Stimulated activated CD8-positive, alpha-beta memory T cell treated with anti-CD3 and anti-CD28 coated beads, Interleukin-7, amount 100 ng/mL, for 1 hour (primary cell): Measurements from ENCODE around the gene HBA1.
"Not testable (repeated sequence)": the region's sequence is repeated elsewhere in the genome, so short reads cannot be mapped to it uniquely, and the experiment has no call there.

ENCODE experiments used
- DNase-seq, 2 donors: peaks; one replicate each; pipeline ENCODE4 v3.0.0-alpha.2; 2020; ENCODE audit warnings: low read depth in 2 of 2

The HBA1 gene

DNA sequence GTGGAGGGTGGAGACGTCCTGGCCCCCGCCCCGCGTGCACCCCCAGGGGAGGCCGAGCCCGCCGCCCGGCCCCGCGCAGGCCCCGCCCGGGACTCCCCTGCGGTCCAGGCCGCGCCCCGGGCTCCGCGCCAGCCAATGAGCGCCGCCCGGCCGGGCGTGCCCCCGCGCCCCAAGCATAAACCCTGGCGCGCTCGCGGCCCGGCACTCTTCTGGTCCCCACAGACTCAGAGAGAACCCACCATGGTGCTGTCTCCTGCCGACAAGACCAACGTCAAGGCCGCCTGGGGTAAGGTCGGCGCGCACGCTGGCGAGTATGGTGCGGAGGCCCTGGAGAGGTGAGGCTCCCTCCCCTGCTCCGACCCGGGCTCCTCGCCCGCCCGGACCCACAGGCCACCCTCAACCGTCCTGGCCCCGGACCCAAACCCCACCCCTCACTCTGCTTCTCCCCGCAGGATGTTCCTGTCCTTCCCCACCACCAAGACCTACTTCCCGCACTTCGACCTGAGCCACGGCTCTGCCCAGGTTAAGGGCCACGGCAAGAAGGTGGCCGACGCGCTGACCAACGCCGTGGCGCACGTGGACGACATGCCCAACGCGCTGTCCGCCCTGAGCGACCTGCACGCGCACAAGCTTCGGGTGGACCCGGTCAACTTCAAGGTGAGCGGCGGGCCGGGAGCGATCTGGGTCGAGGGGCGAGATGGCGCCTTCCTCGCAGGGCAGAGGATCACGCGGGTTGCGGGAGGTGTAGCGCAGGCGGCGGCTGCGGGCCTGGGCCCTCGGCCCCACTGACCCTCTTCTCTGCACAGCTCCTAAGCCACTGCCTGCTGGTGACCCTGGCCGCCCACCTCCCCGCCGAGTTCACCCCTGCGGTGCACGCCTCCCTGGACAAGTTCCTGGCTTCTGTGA is at the start of gene HBA1:
Gene HBA1 (plus strand): TSS at position 204 of the 906 bp plus-strand sequence. CDS start 37 bp downstream, at position 241.
- DNase-seq = not testable (repeated sequence)

DNA sequence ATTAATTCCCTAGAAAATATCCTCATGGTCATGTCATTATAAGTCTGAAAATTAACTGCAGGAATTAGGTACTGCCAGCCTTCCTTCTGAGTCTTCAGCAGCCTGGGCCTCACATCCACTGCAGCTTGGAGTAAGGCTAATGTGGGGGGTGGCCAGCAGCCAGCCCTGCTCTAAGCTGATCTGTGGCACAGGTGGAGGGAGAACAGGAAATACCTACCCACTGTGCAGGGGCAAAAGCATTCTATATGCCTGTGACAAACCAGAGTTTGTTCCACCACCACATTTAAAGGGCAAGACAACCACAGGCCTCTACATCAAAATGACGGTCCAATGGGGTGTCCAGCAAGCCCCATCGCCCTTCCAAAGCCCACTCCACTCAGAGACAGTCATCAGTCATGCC is 47.4 kb upstream of the HBA1 start:
- DNase-seq = no peak

DNA sequence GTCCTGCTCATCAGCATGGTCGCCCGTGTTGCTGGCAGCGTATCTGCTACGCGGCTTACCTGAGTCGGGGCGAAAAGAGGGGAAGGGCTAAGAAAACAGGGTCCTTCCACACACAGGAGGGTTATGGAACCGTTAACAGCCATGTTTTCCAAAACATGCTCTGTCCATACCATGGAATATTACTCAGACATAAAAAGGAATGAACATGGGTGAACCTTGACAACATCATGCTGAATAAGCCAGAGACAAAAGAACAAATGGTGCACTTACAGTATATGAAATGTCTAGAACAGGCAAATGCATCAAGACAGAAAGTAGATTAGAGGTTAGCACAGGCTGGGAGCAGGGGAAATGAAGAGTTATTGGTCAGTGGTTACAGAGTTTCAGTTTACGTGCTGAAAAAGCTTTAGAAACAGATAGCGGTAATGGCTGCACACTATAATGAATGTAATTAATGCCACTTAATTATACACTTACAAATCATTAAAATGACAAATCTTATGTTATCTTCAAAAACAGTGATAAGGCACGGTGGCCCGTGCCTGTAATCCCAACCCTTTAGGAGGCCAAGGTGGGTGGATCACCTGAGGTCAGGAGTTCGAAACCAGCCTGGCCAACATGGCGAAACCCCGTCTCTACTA is 45.8 kb upstream of the HBA1 start:
- DNase-seq = no peak

DNA sequence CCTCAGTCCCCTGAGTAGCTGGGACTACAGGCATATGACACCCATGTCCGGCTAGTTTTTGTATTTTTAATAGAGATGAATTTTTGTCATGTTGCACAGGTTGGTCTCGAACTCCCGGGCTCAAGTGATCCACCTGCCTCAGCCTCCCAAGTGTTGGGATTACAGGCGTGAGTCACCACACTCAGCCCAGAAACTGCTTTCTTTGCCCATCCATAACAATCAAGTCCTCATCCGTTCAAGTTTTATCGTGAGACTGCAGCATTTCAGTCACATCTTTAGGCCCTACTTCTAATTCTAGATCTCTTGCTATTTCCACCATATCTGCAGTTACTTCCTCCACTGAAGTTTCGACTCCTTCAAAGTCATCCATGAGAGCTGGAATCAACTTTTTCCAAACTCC is 44.4 kb upstream of the HBA1 start:
- no peak for DNase-seq

- no peak for DNase-seq
Measured at GRCh38 chr16:133716-134115, 42.8 kb upstream of the HBA1 start.

GRCh38 chr16:138049-138417 is 38.4 kb upstream of the HBA1 start:
- DNase-seq = no peak

DNA sequence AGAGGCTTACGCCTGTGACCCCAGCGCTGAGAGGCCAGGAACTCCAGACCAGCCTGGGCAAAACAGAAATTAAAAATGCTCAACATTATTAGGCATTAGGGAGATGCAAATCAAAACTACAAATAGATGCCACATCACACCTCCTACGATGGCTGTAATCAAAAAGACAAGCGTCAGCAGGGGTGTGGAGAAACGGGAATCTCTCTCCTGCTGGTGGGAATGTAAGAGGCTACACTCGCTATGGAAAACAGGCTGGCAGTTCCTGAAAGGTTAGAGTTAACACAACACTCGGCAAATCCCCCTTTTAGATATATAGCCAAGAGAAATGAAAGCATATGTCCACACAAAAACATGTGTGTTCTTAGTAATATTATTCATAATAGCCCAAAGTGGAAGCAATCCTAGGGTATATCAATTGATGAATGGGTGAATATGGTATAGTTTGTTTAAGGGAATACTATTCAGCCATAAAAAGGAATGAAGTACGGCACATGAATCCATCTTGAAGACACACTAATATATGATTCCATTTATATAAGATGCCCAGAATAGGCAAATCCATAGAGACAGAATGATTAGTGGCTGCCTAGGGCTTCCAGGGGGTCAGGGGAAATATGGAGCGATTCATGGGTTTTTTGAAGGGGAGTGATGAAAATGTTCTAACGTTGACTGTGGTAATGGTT is 36.2 kb upstream of the HBA1 start:
- no peak for DNase-seq

DNA sequence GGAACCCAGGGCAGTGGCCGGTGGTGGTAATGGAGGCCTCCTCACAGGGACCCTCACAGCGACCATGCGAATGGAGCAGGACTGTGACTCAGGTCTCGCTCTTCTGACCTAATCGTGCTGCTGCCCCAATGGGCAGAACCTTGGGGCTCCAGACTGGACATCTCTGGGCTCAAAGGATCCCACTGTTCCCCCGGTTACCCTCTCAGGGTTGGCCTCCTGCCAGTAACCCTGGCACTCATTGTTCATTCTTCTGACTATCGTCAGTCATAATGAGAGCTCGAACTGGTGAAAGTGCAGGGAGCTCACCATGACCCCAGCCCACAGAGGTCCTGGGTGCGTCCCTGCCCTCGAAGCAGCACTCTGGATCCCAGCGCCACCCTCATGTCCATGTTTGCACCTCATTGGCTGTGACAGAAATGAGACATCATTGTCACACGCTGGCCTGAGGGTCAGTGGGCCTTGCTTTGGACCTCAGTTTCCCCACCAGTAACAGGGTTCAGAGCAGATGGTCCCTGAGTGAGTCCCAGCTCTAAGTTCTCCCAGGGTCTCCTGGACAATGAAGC is 34.0 kb upstream of the HBA1 start:
- no peak for DNase-seq

DNA sequence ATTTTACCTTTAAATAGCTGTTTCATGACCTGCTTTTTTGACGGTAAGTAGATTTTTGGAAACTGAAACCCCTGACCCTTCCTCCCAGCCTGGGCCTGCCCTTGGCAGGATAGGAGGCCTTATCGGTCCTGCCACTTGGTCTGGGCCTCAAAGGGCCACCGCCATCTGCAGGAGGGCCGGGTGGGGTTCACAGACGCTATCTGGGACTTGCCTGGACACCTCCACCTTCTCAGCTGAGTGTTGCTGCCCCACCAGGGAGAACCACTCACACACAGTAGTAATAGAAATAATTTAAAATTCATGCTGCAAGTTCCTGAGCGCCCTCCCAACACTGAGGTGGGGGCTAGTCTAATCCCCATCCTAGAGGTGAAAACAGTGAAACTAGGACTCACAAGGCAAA is 33.4 kb upstream of the HBA1 start:
- no peak for DNase-seq

DNA sequence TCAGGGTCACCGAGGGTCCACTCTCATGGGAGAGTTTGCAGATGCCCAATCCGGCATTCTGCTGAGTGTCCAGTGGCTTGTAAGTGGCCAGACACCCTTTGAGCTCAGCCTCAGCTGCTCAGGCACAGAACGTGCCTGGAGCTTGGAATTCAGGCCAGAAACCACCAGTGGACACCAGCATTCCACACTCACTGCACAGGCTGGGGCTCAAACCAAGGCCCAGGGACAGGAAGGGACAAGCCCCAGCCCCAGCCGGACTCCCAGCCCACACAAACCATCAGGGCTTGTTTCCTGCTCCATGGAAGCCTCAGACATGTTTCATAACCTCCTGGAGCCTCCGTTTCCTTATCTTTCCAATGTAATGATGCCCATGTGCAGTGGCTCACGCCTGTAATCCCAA is 33.0 kb upstream of the HBA1 start:
- DNase-seq = no peak

- DNase-seq = no peak
Measured at GRCh38 chr16:144797-145252, 31.7 kb upstream of the HBA1 start.

- no peak for DNase-seq
Measured at GRCh38 chr16:146646-147045, 29.8 kb upstream of the HBA1 start.

GRCh38 chr16:149024-149660 is 27.3 kb upstream of the HBA1 start:
- DNase-seq = no peak

GRCh38 chr16:152141-153128 is 24.0 kb upstream of the HBA1 start, which contains the start of gene HBZ:
HBZ (plus strand) TSS chr16:152644; CDS start chr16:152910, 266 bp downstream.
- no peak for DNase-seq

- DNase-seq = not testable (repeated sequence)
Measured at GRCh38 chr16:153129-153521, 23.4 kb upstream of the HBA1 start.

- not testable (repeated sequence) for DNase-seq
Measured at GRCh38 chr16:153550-154216, 22.8 kb upstream of the HBA1 start.

DNA sequence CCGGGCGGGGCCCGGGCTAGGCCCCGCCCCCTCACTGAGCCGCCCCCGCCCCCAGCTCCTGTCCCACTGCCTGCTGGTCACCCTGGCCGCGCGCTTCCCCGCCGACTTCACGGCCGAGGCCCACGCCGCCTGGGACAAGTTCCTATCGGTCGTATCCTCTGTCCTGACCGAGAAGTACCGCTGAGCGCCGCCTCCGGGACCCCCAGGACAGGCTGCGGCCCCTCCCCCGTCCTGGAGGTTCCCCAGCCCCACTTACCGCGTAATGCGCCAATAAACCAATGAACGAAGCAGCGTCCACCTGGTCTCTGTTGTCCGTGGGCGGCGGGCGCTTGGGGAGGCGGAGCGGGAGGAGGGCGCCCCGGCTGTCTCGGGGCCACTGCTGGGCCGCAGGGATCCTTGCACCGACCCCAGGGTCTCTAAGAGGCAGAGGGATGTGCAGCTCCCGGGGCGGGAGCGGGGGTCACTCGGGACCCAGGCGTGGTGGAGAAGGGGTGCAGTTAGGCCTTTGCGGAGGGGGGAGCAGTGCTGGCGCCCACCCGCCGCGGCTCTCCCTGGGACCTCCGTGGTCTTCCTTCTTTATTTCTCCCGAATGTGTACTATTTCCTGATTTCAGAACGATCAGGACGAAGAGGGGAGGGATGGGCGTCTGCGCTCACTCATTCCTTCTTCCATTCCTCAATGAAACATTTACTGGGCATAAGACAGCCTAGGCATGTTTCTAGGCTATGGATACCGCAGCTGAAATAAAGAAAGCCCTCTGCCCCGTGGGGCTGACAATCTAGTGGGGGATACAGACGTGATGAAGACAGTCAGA is 22.1 kb upstream of the HBA1 start:
- DNase-seq = no peak

GRCh38 chr16:155031-155398 is 21.5 kb upstream of the HBA1 start:
- DNase-seq = no peak
